HG03066 (cell line): Measurements from ENCODE around the gene GAK.
A peak's percentile ranks its signal among the peaks of the same experiment; 100 is the strongest.
"Not testable (repeated sequence)": the region's sequence is repeated elsewhere in the genome, so short reads cannot be mapped to it uniquely, and the experiment has no call there.

Experiments
- ATAC-seq: cut with Tn5 transposase; IDR thresholded peaks from one replicate; pipeline ENCODE4 v1.9.1; 2021; ENCODE audit warnings: low read depth; ENCODE audit not compliant: unreplicated experiment

GAK gene

DNA sequence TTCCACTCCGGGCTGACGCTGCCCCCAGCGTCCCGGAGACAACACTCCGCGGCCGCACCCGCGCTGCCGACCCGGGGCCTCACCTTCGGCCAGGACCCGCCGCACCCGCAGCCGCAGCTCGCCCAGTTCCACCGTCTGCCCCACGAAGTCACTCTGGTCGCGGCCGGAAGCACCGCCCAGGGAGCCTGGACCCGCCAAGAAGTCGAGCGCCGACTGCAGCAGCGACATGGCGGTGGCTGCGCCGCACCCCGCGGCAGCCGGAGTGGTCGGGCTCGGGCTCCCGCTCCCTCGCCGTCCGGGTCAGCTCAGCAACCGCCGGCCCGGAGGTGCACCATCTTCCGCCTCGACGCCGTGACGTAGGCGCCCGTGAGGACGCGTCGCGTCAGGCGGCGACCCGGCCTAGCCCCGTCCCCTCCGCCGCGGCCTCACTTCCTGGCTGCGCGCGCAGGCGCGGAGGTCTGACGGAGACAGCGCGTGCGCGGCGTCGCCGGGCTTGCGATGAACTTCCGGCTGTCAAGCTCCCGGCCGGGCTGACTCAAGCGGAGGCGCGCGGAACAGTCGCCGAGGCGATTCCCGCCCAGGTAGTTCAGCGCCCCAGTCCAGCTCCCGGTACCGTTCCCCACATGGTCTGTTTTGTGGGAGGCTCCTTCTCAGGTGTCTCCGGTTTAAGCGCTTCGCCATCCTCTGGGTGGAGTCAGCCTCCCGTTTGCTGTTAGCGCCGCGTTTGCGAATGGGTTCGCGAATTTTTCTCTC, at the start of gene GAK, which contains the start of gene TMEM175:
TSS of gene GAK (minus strand) at position 357 of the 753 bp plus-strand sequence. CDS start at position 228, 129 bp downstream.
TSS of gene TMEM175 (plus strand) at position 501 of the 753 bp plus-strand sequence. CDS start 15,280 bp downstream, outside the sequence.
- ATAC-seq = peak; percentile 70

GRCh38 chr4:978957-979701, 47.0 kb upstream of the GAK start:
- ATAC-seq = no peak

DNA sequence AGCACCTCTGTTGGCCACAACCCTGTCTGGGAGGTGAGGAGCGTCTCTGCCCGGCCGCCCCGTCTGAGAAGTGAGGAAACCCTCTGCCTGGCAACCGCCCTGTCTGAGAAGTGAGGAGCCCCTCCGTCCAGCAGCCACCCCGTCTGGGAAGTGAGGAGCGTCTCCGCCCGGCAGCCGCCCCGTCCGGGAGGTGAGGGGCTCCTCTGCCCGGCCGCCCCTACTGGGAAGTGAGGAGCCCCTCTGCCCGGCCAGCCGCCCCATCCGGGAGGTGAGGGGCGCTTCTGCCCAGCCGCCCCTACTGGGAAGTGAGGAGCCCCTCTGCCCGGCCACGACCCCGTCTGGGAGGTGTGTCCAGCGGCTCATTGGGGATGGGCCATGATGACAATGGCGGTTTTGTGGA, 43.9 kb upstream of the GAK start:
- ATAC-seq = not testable (repeated sequence)

DNA sequence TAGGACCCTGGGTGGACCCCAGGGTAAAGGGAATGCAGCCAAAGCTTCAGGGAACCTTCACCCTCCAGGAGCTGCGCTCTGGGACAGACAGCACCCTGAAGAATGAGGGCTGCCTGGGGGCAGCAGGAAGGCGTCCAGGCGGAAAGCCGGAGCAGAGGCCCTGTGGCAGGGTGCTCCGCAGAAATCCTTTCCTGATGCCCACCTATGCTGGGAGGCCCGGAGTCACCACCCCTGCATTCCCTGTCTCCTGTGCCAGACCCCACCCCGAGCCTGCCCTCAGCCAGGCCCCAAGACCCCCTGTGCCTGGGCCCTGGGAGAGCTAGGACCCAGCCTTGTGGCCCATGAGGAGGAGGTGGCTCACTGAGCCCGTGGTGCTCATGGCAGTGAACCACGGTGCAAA, 42.6 kb upstream of the GAK start:
- no peak for ATAC-seq

- peak; percentile 67 for ATAC-seq
These were observed 41.6 kb upstream of the GAK start, which contains the start of gene DGKQ for GRCh38 chr4:973431-974397. Gene DGKQ, minus strand, starts transcription at chr4:973569. Its CDS starts 87 bp downstream, at chr4:973482.

- ATAC-seq = peak; percentile 42
These were observed 40.7 kb upstream of the GAK start for GRCh38 chr4:972651-973424.

- ATAC-seq = no peak
These were observed 39.8 kb upstream of the GAK start for GRCh38 chr4:971666-972500.

DNA sequence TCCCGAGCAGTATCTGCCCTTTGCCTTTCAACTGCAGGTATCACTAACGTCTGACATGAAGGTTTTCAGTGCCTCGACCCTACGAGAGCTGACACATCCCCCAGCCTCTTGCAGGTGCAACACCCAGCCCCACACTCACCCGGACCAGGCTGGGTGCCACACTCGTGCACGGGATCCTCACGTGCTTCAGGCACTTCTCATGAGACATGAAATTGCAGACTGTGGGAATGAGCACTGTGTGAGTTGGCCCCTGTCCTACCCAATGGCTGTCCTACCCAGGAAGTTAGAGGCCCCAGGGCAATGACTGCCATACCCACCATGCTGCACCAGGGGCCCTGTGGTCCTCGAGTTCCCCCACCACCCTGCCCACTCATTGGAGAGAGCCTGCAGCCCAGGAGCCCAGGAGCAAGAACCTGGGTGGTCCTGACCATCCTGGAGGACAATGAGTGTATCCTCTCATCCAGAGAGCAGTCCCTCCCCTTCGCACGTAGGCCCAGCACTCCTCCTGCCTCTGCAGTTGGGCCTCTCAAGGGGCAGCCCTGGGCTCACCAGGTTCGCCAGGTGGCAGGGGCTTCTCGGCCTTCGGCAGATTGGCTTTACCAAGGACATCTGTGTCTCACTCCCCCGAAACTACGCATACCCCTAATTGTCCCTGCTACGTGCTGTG, 38.9 kb upstream of the GAK start:
- ATAC-seq = no peak

DNA sequence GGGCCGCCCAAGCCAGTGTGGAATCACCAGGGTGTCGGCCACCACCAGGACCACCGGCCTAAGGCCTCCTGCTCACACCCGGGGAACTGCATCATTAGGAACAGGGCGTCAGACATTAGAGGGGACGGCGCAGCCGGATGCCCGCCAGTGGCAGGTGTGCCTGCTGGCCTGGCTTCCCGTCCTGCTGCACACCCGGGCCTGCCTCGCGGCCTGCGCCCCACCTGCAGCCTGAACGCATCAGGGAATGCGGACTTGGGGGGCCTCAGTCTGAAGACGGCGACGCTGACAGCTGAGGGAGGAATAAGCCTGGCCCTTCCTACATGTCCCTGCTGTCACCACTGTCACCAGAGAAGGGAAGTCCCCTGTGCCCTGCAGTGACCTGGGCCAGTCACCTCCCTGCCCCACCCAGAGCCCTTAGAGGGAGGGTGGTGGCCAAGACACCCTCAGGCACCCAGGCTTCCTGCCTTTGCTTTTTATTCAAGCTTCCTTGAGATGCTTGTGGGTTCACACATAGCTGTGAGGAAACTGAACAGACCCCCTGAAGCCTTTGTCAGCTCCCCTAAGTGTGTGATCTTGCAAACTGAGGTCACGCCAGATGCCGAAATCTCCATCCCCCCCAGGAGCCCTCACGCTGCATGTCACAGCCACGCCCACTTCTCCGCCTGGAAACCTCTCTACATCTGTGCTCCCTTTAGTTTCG, 38.1 kb upstream of the GAK start:
- ATAC-seq = no peak

DNA sequence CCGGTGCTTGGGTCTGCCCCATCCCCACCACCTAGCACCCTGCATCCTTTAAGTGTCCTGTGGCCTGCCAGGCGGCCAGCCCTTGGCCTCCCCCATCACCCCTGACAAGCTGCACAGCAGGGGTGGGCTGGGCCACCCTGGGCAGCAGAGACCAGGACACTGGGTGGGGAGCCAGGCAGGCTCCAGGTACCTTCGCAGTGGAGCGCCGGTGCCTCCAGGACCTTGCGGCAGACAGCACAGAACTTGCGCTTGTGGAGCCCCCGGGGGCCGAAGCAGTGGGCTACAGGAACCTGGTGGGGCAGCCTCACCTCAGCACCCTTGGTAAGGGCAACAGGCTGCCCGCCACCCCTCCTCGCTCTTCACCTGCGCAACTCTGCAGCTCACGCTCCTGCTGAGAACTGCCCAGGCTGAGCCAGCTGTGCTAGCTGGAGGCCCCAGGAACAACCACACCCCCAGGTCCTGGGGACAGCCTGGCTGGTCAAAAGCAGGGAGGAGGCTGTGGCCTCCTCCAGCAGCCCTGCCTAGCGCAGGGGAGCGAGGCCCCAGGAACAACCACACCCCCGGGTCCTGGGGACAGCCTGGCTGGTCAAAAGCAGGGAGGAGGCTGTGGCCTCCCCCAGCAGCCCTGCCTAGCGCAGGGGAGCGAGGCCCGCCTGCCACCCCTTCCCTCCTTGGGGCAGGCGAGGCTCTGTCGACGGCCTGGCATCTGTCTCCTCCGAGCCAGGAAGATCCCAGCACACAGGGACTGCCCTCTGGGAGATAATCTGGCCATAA, 36.7 kb upstream of the GAK start:
- no peak for ATAC-seq

- no peak for ATAC-seq
These were observed 36.1 kb upstream of the GAK start for GRCh38 chr4:968221-968620.

DNA sequence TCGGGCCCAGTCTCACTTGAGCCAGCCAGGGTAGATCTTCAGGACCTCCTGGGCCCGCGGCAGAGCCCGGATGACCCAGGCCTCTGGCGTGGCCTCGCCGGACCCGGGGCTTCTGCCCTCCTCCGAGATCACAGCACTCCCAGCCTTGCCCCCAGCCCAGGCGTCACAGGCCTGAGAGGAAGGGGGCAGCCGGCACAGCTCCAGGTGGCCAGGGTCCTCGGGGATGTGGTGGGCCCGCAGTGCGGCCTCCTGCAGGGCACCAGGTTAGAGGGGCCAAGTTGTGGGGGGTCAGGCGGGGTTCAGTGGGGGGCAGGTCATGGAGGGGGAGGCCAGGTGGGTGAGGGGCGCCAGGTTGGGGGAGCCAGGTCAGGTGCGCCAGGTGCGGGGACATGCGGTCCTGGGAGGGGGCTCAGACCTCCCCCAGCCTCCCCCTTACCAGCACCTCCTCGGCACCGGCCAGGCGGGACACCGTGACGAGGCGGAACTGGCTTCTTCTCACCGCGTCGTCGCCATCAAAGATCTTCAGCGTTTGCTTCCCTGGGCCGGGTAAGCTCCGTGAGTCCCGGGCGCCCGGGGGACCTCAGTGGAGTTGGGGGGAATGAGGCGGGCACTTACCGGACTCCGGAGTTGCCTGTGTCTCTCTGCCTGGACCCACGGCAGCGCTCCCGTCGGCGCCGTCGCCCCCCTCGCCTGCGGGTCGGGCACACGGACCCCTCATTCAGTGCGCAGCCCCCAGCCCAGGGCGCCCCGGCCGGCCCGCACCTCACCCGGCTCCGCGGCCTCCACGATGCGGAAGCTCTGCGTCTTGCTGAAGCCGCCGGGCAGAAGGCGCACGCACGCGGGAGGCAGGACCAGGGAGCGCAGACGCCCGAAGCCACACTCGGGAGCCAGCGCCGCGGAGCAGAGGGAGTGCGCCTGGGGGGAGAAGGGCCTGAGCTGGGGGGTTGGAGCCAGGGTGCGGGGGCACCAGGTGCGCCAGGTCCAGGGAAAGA, 35.3 kb upstream of the GAK start:
- no peak for ATAC-seq

GRCh38 chr4:966266-967112, 34.4 kb upstream of the GAK start:
- ATAC-seq = no peak

DNA sequence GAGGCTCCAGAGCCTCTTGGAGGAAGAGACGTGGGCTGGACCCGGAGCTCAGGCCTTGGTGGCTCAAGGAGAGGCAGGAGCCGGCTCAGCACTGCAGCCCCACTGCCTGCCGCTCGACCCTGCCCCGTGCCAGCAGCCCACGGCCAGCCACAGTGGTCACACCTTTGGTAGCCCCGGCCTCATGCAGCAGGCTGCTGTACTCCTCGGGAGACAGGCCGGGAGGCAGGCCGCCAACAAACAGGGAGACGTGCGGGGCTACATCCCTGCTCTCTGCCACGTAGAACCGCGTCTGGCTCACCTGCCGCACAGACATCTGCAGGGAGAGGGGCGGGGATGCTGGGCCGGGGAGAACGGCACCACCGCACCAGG, 33.6 kb upstream of the GAK start:
- ATAC-seq = no peak
